HL-60 (cell line): Measurements from ENCODE around the gene TBC1D1.

ENCODE experiments used
- DNase-seq, 2 experiments: peaks; one replicate each; pipeline ENCODE4 v3.0.0-alpha.2; 2010 to 2020; ENCODE audit warnings: low read depth in 1 of 2, low spot score in 1 of 2
- H3K27ac ChIP-seq: fragments of 250-450 bp; sonication (Bioruptor Pico); replicated peaks from 2 replicates; pipeline ENCODE4 v1.5.1; 2020; ENCODE audit warnings: mild to moderate bottlenecking, moderate library complexity
- H3K27me3 ChIP-seq: fragments of 250-450 bp; sonication (Bioruptor Pico); 2 replicates; pipeline ENCODE4 v1.5.1; 2021; ENCODE audit warnings: mild to moderate bottlenecking, moderate library complexity; ENCODE audit not compliant: insufficient read depth, poor library complexity, severe bottlenecking
- H3K4me3 ChIP-seq: replicated peaks from 2 replicates; pipeline ENCODE4 v1.5.1; 2011; ENCODE audit warnings: mild to moderate bottlenecking, control low read depth, low read length; ENCODE audit not compliant: insufficient read depth
- GABPA ChIP-seq: IDR thresholded peaks from 2 replicates; pipeline ENCODE4 v1.6.1; 2012; ENCODE audit warnings: low read depth
- POLR2AphosphoS5 ChIP-seq: IDR thresholded peaks from 2 replicates; pipeline ENCODE4 v1.6.1; 2012; ENCODE audit warnings: low read depth
- SPI1 ChIP-seq: IDR thresholded peaks from 2 replicates; pipeline ENCODE4 v1.6.1; 2012; ENCODE audit warnings: low read depth, mild to moderate bottlenecking, borderline replicate concordance
- TF ChIP-seq, protein P1 (sequence below): IDR thresholded peaks from 2 replicates; pipeline ENCODE4 v1.6.1; 2012; ENCODE audit warnings: low read depth; ENCODE audit not compliant: insufficient replicate concordance
- TF ChIP-seq, protein P2 (sequence below): IDR thresholded peaks from one replicate; pipeline ENCODE4 v1.5.1; 2011; ENCODE audit warnings: low read length, control low read depth, inconsistent platforms; ENCODE audit not compliant: insufficient read depth

TBC1D1 gene

DNA sequence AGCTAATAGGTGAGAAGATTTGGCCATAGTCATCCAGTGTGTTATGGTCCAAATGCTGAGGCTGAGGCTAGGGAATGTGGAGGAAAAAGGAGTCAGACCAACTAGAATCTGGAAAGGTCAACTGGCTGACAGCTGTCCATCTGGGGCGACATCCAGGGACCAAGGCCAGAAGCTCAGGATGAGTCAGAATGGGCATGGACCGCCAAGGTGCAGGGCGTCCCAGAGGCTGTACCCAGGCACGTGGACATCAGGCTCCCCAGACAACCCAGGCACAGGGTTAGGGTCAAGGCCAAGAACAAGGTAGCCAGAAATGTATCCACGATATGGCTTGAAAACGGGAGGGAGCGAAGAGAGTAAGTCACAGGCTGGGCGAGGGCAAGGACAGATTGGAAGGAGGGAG lies 43.2 kb downstream of the TBC1D1 start:
- no peaks in the 10 kb centered on the region for H3K27me3 ChIP-seq
- no peak overlapping the region for H3K4me3 ChIP-seq

DNA sequence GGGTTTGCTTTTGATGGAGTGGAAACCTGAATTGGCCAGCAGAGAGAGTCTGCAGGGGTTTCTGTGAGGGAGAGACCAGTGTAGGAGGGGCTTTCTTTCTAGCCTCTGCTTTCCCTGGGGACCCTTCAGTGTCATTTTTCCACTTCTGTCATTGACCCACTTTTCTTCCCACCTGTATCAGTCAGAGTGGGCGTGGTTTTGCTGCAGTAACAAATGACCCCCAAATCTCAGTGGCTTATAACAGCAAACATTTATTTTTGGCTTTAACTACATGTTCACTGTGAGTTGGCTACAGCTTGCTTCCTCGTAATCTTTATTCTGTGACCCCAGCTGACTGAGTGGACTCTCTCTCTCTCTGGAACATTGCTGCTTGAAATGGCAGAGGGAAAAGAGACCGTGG lies 43.7 kb downstream of the TBC1D1 start:
- no peaks in the 10 kb centered on the region for H3K27me3 ChIP-seq
- no peak overlapping the region for H3K4me3 ChIP-seq
- no peak overlapping the region for H3K27ac ChIP-seq
- no peak for DNase-seq
- TF ChIP-seq, protein P1, sequence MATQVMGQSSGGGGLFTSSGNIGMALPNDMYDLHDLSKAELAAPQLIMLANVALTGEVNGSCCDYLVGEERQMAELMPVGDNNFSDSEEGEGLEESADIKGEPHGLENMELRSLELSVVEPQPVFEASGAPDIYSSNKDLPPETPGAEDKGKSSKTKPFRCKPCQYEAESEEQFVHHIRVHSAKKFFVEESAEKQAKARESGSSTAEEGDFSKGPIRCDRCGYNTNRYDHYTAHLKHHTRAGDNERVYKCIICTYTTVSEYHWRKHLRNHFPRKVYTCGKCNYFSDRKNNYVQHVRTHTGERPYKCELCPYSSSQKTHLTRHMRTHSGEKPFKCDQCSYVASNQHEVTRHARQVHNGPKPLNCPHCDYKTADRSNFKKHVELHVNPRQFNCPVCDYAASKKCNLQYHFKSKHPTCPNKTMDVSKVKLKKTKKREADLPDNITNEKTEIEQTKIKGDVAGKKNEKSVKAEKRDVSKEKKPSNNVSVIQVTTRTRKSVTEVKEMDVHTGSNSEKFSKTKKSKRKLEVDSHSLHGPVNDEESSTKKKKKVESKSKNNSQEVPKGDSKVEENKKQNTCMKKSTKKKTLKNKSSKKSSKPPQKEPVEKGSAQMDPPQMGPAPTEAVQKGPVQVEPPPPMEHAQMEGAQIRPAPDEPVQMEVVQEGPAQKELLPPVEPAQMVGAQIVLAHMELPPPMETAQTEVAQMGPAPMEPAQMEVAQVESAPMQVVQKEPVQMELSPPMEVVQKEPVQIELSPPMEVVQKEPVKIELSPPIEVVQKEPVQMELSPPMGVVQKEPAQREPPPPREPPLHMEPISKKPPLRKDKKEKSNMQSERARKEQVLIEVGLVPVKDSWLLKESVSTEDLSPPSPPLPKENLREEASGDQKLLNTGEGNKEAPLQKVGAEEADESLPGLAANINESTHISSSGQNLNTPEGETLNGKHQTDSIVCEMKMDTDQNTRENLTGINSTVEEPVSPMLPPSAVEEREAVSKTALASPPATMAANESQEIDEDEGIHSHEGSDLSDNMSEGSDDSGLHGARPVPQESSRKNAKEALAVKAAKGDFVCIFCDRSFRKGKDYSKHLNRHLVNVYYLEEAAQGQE, result no peak
- TF ChIP-seq SPI1 (no peak), GABPA (no peak), POLR2AphosphoS5 (no peak)
- TF ChIP-seq, protein P2, sequence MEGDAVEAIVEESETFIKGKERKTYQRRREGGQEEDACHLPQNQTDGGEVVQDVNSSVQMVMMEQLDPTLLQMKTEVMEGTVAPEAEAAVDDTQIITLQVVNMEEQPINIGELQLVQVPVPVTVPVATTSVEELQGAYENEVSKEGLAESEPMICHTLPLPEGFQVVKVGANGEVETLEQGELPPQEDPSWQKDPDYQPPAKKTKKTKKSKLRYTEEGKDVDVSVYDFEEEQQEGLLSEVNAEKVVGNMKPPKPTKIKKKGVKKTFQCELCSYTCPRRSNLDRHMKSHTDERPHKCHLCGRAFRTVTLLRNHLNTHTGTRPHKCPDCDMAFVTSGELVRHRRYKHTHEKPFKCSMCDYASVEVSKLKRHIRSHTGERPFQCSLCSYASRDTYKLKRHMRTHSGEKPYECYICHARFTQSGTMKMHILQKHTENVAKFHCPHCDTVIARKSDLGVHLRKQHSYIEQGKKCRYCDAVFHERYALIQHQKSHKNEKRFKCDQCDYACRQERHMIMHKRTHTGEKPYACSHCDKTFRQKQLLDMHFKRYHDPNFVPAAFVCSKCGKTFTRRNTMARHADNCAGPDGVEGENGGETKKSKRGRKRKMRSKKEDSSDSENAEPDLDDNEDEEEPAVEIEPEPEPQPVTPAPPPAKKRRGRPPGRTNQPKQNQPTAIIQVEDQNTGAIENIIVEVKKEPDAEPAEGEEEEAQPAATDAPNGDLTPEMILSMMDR, result no peak

More for the DNA sequence above, 43.2 kb downstream of the TBC1D1 start:
- no peak overlapping the region for H3K27ac ChIP-seq
- TF ChIP-seq, protein P1, result no peak
- no peak for TF ChIP-seq POLR2AphosphoS5
- TF ChIP-seq GABPA, result no peak
- no peak for TF ChIP-seq SPI1
- TF ChIP-seq, protein P2, result no peak
- no peak for DNase-seq

DNA sequence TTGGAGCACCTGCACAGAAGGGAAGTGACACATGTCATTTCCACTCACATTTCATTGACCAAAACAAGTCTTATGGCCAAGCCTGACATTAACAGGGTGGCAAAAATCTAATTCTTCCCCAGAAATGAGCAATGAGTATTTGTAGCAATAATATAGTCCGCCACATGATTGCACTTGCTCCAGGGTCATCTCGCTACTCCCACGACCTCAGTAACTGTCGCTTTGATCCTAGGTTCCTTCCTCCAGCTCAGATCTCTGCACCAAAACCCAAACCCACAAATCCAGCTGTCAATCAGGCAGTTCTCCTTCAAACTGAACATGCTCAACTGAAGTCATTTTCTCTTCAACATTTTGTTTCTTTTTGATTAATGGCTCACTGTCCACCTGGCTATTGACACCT lies 44.1 kb downstream of the TBC1D1 start:
- H3K27me3 ChIP-seq, result no peaks in the 10 kb centered on the region
- TF ChIP-seq, protein P2, result no peak
- TF ChIP-seq POLR2AphosphoS5, result no peak
- no peak for TF ChIP-seq SPI1
- TF ChIP-seq GABPA, result no peak
- TF ChIP-seq, protein P1, result no peak
- no peak overlapping the region for H3K4me3 ChIP-seq
- peak in 1 of 2 experiments; percentile 31 for DNase-seq
- H3K27ac ChIP-seq, result no peak overlapping the region
